ENCODE results near the gene MYLK4. TPM values are rescaled to one million over a fixed set of nuclear protein-coding genes. Genes with fewer than 3 reads are reported as not detected.

Gene MYLK4
- total RNA-seq, 1 donor from 2014 or later = 0.49 TPM

- no peak overlapping the region for H3K4me3 Mint-ChIP-seq (ENCODE audit: unreplicated experiment)
- no peak for TF ChIP-seq CTCF (IDR thresholded peaks at IDR 0.05; ENCODE audit: partially characterized antibody, unreplicated experiment)
- no peak overlapping the region for H3K27ac Mint-ChIP-seq (ENCODE audit: unreplicated experiment)
- peaks cover 6% of the 10 kb centered on the region for H3K36me3 Mint-ChIP-seq (ENCODE audit: unreplicated experiment)
- H3K9me3 Mint-ChIP-seq (ENCODE audit: unreplicated experiment) = no peaks in the 10 kb centered on the region
- DNase-seq = no peak
- H3K4me1 Mint-ChIP-seq (ENCODE audit: low read depth, unreplicated experiment) = no peaks in the 10 kb centered on the region
- no peaks in the 10 kb centered on the region for H3K27me3 Mint-ChIP-seq (ENCODE audit: unreplicated experiment)
Observed at GRCh38 chr6:2617729-2618128, 133.0 kb downstream of the MYLK4 start.

- H3K27ac Mint-ChIP-seq (ENCODE audit: unreplicated experiment) = no peak overlapping the region
- no peak overlapping the region for H3K4me3 Mint-ChIP-seq (ENCODE audit: unreplicated experiment)
- H3K36me3 Mint-ChIP-seq (ENCODE audit: unreplicated experiment) = peaks cover 6% of the 10 kb centered on the region
- DNase-seq = no peak
- H3K4me1 Mint-ChIP-seq (ENCODE audit: low read depth, unreplicated experiment) = no peaks in the 10 kb centered on the region
- no peaks in the 10 kb centered on the region for H3K9me3 Mint-ChIP-seq (ENCODE audit: unreplicated experiment)
- H3K27me3 Mint-ChIP-seq (ENCODE audit: unreplicated experiment) = no peaks in the 10 kb centered on the region
- no peak for TF ChIP-seq CTCF (IDR thresholded peaks at IDR 0.05; ENCODE audit: partially characterized antibody, unreplicated experiment)
Observed at GRCh38 chr6:2616811-2617210, 133.9 kb downstream of the MYLK4 start.

- Mint-ChIP-seq H3K27ac (ENCODE audit: unreplicated experiment) (no peak overlapping the region), H3K27me3 (ENCODE audit: unreplicated experiment) (no peaks in the 10 kb centered on the region), H3K4me1 (ENCODE audit: low read depth, unreplicated experiment) (no peaks in the 10 kb centered on the region), H3K36me3 (ENCODE audit: unreplicated experiment) (peaks cover 6% of the 10 kb centered on the region), H3K4me3 (ENCODE audit: unreplicated experiment) (no peak overlapping the region), H3K9me3 (ENCODE audit: unreplicated experiment) (no peaks in the 10 kb centered on the region)
- DNase-seq = no peak
- TF ChIP-seq CTCF (IDR thresholded peaks at IDR 0.05; ENCODE audit: partially characterized antibody, unreplicated experiment) = no peak
Observed at GRCh38 chr6:2615251-2615650, 135.5 kb downstream of the MYLK4 start.

GRCh38 chr6:2614846-2615245, 135.9 kb downstream of the MYLK4 start:
- Mint-ChIP-seq H3K9me3 (ENCODE audit: unreplicated experiment) (no peaks in the 10 kb centered on the region), H3K4me1 (ENCODE audit: low read depth, unreplicated experiment) (no peaks in the 10 kb centered on the region), H3K36me3 (ENCODE audit: unreplicated experiment) (peaks cover 6% of the 10 kb centered on the region), H3K27me3 (ENCODE audit: unreplicated experiment) (no peaks in the 10 kb centered on the region), H3K27ac (ENCODE audit: unreplicated experiment) (no peak overlapping the region), H3K4me3 (ENCODE audit: unreplicated experiment) (no peak overlapping the region)
- TF ChIP-seq CTCF (IDR thresholded peaks at IDR 0.05; ENCODE audit: partially characterized antibody, unreplicated experiment) = no peak
- DNase-seq = no peak

GRCh38 chr6:2614155-2614554, 136.6 kb downstream of the MYLK4 start:
- H3K27ac Mint-ChIP-seq (ENCODE audit: unreplicated experiment) = no peak overlapping the region
- H3K4me1 Mint-ChIP-seq (ENCODE audit: low read depth, unreplicated experiment) = no peaks in the 10 kb centered on the region
- no peaks in the 10 kb centered on the region for H3K9me3 Mint-ChIP-seq (ENCODE audit: unreplicated experiment)
- H3K27me3 Mint-ChIP-seq (ENCODE audit: unreplicated experiment) = no peaks in the 10 kb centered on the region
- no peak for TF ChIP-seq CTCF (IDR thresholded peaks at IDR 0.05; ENCODE audit: partially characterized antibody, unreplicated experiment)
- peaks cover 6% of the 10 kb centered on the region for H3K36me3 Mint-ChIP-seq (ENCODE audit: unreplicated experiment)
- DNase-seq = no peak
- H3K4me3 Mint-ChIP-seq (ENCODE audit: unreplicated experiment) = no peak overlapping the region

Other genes with a start within 250 kb of the MYLK4 start
- gene WRNIP1, start 14.5 kb upstream of the MYLK4 start, total RNA-seq (ENCODE audit: unreplicated experiment) = 46.5 TPM
- 8.2 TPM for gene SERPINB1, start 90.9 kb upstream of the MYLK4 start, total RNA-seq (ENCODE audit: unreplicated experiment)
- 23.8 TPM for gene SERPINB9, start 152.4 kb upstream of the MYLK4 start, total RNA-seq (ENCODE audit: unreplicated experiment)
- 14.0 TPM for gene SERPINB6, start 220.6 kb upstream of the MYLK4 start, total RNA-seq (ENCODE audit: unreplicated experiment)
- 28.1 TPM for gene NQO2, start 249.0 kb upstream of the MYLK4 start, total RNA-seq (ENCODE audit: unreplicated experiment)